HG03378 (cell line): ENCODE data around the gene CNTNAP4.

Source experiments
- ATAC-seq: cut with Tn5 transposase; IDR thresholded peaks from one replicate; pipeline ENCODE4 v1.9.1; 2021; ENCODE audit warnings: mild to moderate bottlenecking, moderate library complexity; ENCODE audit not compliant: unreplicated experiment

The CNTNAP4 gene

GRCh38 chr16:76387994-76388393 lies 110.8 kb downstream of the CNTNAP4 start:
- no peak for ATAC-seq

DNA sequence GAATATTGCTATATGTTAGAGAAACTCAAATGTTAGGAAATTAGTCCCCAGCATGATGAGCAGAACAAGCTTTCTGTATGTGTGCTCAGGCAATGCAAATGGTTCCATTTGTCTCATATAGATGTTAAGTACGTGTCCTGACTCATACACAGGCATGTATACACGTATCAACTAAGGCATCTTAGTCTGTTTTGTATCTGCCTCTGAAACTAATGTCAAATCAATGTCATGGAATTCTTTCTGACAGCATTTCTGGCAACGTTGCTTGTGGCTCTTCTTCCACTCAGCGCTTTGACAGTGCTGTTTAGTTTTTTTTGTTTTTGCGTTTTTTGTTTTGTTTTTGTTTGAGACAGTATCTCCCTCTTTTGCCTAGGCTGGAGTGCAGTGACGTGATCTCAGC lies 111.9 kb downstream of the CNTNAP4 start:
- no peak for ATAC-seq

DNA sequence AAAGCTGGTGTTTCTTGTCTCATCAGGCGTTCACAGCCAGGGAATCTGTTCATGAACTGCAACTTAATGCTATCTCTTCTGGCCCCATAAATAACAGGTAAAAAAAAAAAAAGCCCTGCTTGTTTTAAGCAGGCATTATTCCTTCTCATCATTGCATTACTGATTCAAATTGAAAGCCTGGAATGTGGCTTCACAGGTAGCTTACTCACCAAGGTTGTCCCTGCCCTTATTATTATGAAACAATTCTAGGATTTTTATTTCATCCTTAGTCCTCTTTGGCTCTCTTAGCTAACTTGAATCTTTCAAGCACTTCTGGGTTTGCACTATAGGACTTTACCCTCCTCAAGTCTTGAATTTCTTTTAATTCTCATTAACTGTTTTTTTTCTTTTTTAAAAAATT lies 113.3 kb downstream of the CNTNAP4 start:
- no peak for ATAC-seq

GRCh38 chr16:76396977-76397376 lies 119.8 kb downstream of the CNTNAP4 start:
- no peak for ATAC-seq

GRCh38 chr16:76409706-76410105 lies 132.5 kb downstream of the CNTNAP4 start:
- ATAC-seq = no peak

- no peak for ATAC-seq
Measured at GRCh38 chr16:76421571-76421970, 144.4 kb downstream of the CNTNAP4 start.

- no peak for ATAC-seq
Measured at GRCh38 chr16:76428858-76429257, 151.7 kb downstream of the CNTNAP4 start.

GRCh38 chr16:76441391-76441790 lies 164.2 kb downstream of the CNTNAP4 start:
- no peak for ATAC-seq

GRCh38 chr16:76441876-76442275 lies 164.7 kb downstream of the CNTNAP4 start:
- no peak for ATAC-seq

DNA sequence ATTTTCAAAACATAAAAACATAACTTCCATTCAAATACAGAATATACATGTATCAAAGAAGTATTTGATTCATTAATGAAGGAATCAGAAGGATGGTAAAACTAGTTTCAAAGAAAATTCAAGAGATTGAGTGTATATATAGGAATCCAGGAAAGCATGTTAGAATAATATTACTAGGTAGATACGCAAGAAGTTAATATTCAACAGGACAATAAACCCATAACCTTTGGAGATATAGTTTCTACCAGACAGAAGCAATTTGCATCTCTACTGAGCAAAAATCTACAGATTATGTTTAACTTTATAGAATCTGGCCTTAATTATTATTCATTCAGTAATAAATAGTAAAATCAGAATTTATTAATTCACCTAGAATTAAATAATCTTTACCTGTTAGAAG lies 166.8 kb downstream of the CNTNAP4 start:
- ATAC-seq = no peak

DNA sequence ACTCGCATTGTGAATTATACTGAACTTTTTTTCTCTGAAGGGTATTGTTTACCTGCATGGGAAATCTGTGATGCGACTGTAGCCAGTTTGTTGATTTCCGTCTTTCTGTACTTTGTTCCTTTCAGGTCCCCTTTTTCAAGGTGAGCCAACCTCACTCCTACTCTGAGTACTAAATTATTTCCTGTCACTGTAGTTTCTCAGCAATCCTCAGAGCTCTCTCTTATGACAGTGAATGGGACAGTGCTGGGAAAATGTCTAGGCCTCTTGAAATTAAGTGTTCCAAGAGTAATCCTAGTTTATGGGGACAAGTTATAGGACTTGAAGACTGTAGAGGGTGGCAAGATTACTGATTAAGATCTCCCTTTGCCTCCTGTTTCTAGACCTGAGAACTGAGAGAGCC lies 167.6 kb downstream of the CNTNAP4 start:
- no peak for ATAC-seq

DNA sequence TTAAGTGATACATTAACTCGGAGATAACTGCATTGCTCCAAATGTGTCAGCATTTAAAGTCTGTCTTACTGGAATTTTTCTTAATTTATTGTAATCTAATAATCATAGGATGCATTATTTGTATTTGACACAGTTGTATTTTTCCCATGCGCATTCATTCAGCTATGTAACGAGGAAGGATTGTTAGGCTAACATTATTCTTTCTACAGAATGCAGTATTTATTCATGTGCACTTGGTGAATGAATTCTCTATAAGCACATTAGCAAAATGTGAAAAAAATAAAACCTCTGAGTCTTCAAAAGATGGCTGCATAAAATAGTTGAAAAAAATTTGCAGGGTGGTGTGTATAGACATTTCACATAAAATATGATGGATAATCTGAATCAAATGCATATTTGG lies 168.6 kb downstream of the CNTNAP4 start:
- no peak for ATAC-seq

- ATAC-seq = no peak
Measured at GRCh38 chr16:76446251-76446650, 169.1 kb downstream of the CNTNAP4 start.

GRCh38 chr16:76450890-76451289 lies 173.7 kb downstream of the CNTNAP4 start:
- no peak for ATAC-seq

- no peak for ATAC-seq
Measured at GRCh38 chr16:76455257-76455656, 178.1 kb downstream of the CNTNAP4 start.

DNA sequence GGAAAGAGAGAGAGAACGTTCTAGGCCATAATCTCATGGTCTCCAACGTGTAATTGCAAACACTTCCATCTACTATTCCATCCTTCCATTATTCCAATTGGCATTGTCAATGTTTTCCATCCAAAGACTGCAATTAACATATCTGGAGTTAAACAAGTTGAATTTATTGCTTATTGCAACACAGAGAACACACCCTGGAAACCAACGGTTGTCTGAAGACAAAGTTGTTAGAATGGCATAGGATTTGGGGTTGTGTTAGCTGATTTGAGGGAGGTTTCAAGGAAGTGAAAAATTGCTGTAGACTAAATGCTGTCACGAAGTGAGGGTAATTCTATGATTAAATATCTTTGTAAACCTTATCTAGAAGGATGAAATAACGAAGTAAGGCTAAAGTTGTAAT lies 178.8 kb downstream of the CNTNAP4 start:
- ATAC-seq = no peak

DNA sequence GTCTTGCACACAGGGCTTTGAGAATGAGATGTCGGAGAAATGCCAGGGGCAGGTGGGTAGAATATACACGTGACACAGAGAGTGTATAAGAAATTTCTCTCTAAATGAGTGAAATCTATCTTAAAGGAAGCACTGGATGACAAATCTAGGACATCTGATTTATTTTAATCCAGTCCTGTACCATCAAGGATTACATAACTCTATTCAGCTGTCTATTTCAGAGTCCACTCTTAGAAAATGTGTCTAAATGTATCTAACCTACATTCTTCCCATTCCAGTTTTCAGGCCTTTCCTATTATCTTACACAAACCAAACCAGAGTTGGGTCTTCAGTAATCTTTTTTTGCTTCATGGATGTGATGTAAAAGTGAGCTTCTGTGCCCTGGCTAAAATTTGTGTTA lies 181.9 kb downstream of the CNTNAP4 start:
- ATAC-seq = no peak

GRCh38 chr16:76461836-76462235 lies 184.6 kb downstream of the CNTNAP4 start:
- ATAC-seq = no peak

- ATAC-seq = no peak
Measured at GRCh38 chr16:76464955-76465620, 187.9 kb downstream of the CNTNAP4 start.

DNA sequence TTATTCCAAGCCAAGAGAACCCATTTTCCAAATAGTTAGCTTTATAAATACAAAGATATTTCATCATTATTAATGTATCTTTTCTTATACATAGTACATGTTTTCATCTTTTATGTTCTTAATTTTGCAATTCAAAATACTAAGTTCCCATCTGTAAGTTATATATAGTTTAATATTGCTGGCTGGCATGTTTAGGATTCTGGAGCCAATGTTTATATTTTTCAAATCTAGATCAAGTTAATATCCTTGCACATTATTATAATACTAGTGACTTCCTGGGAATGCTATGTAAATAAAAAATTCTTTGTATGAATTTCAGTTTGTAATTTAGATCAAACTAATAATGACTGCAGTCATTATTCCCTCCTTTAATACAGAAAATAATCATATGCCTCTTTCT lies 189.7 kb downstream of the CNTNAP4 start:
- ATAC-seq = no peak

GRCh38 chr16:76474048-76474447 lies 196.8 kb downstream of the CNTNAP4 start:
- ATAC-seq = no peak

DNA sequence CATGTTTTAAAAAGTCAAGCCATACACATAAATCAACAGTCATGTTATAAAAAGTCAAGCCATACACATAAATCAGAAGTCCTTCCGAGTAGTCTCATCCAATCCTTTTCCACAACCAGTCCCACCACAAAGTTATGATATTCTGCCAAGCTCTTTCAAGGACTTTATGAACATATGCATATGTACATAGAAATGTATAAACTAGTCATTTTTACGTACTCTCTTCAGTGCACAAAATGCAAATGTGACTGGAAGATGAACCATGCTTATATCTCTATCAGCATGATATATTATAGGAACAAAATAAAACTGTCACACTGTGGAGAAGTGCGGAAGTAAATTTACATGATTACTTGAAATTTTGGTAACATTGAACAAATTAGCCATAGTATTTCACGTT lies 200.9 kb downstream of the CNTNAP4 start:
- ATAC-seq = no peak

- no peak for ATAC-seq
Measured at GRCh38 chr16:76483307-76483909, 206.2 kb downstream of the CNTNAP4 start.
